NK-92 treated with Interleukin-12 subunit alpha and Interleukin-12 subunit beta, amount 100 ng/mL, for 24 hours (cell line): ENCODE measurements around the gene PTPN6.

Experiments used
- DNase-seq: peaks from one replicate; lab custom pipeline; 2025; lab: John Stamatoyannopoulos, UW

PTPN6 gene

GRCh38 chr12:6970096-6970527 lies 19.0 kb downstream of the PTPN6 start:
- no peak for DNase-seq

DNA sequence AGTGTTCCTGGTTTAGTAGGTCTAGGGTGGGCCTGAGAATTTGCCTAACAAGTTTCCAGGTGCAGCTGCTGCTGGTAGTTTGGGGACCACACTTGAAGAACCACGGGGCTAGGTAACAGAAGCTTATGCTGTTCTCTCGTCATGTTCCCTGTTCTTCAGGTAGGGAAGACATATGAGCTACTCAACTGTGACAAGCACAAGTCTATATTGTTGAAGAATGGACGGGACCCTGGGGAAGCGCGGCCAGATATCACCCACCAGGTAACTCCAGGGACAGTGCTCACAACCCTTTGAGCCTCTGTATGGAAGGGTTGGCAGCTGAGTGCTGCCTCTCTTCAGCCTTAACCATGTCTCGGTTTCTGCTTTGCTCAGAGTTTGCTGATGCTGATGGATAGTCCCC lies 23.0 kb downstream of the PTPN6 start:
- DNase-seq, result no peak

DNA sequence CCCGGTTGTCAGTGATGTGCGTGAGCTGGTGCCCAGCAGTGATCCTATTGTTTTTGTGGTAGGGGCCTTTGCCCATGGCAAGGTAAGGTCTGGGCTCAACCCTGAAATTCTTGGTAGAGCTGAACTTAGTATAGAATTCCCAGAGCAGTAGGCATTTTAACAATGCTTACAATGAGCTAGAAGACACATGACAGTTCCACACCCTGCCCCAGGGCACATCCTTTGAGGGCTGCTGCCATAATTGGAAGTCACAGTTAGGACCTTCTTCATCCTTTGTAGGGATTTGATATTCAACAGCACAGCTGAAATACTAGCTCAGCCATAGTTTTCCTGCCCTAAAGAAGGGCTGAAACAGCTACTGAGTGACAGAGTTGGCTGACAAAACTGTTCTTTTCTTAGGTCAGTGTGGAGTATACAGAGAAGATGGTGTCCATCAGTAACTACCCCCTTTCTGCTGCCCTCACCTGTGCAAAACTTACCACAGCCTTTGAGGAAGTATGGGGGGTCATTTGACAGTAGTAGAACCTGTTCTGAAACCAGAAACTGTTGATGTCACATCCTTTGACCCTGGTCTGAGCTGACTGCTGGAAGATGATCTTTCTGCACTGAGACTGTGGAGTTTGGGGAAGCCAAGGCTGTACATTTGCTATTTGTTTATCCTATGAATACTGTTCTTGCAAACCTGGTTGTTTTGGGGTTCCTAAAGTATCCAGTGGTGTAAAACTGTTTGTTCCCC lies 24.3 kb downstream of the PTPN6 start:
- DNase-seq, result no peak

DNA sequence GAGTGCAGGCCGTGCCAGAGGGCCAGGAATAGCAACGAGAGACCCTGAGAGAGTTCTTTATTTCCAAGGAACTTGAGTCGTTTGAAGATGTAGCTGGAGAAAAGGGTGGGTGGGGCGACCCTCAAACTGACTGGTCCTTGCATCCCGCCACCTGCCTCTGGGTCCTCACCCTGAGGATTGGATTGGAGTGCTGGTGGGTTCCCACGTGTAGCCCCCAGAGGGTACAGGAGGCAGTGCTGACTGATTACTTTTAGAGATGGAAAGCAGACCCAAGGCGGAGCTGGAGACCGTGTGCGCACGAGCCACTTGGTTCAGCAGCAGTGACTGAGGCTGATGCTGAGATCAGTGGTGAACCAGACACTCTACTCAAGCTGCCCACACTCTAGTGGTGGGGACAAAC lies 26.5 kb downstream of the PTPN6 start:
- DNase-seq, result no peak

GRCh38 chr12:6978188-6978587 lies 27.0 kb downstream of the PTPN6 start:
- DNase-seq, result no peak

- DNase-seq, result no peak
Observed at GRCh38 chr12:6978611-6979011, 27.5 kb downstream of the PTPN6 start.

DNA sequence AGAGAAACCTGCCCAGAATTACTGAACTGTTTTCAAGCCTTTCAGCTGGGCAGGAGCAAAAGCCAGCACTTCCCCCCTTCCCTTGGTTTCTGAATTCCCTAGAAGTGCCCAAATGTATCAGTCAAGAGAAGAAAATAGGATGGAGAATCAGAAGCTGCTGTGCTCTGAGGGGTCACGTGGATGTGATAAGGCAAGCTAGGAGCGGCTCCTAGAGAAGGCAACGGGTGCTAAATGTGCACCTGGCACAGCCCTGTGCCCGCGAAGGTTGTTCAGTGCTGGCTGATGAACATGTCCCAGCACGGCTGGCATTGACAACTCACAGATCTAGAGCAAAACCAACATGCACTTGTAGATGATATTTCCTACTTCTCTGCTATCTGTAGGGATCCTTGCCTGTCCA lies 27.9 kb downstream of the PTPN6 start:
- DNase-seq, result no peak

- DNase-seq, result no peak
Observed at GRCh38 chr12:6979453-6979852, 28.3 kb downstream of the PTPN6 start.

DNA sequence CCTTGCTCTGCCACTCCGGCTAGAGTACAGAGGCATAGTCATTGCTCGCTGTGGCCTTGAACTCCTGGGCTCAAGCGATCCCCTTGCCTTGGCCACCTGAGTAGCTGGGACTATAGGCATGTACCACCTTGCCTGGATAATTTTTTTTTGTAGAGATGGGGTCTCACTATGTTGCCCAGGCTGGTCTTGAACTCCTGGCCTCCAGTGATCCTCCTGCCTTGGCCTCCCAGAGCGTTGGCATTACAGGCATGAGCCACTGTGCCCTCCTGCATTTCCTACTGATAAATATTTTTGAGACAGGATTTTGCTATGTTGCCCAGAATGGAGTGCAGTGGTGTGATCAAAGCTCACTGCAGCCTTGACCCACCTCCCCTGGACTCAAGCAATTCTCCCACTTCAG lies 28.9 kb downstream of the PTPN6 start:
- DNase-seq, result no peak

- DNase-seq, result no peak
Observed at GRCh38 chr12:6980740-6981139, 29.6 kb downstream of the PTPN6 start.

DNA sequence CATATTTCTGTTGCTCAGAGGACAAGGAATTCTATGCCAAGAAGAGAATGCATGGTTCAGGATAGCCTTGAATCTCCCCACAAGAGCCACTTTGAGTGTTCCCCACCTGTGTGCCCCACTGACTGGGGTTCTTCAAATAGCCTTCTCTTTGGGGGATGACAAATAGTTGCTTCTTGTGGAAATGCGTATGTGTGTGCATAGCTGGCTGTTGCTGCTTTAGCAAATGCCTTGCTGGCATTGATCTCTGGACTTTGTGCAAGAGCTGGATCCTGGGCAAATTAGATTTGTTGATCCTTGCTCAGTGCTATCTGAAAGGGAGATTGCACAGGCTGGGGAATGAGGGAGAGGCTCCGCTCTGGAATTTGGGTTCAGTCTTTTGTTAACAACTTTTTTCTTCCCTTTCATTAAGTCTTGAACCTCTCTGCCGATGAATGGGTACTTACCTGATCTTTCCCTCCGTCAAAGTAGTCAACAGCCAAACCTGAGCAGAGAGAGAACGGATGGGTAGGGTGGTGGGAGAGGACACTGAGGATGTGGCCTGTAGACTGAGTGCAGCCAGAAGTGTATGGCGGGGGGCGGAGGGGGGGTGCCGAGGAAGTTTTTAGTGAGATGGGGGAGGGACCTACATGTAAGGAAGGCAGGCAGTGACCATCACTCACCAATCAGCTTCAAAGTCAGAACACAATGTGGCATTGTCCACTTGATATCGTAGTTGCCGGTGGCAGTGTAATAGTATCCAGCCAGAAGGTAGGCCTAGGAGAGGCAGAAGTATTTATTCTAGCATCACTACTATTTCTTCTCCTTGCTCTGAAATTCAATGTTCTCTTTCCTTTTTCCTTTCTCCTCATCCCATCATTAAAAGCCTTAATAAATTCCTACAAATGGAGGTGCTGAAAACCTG lies 30.2 kb downstream of the PTPN6 start:
- DNase-seq, result no peak

DNA sequence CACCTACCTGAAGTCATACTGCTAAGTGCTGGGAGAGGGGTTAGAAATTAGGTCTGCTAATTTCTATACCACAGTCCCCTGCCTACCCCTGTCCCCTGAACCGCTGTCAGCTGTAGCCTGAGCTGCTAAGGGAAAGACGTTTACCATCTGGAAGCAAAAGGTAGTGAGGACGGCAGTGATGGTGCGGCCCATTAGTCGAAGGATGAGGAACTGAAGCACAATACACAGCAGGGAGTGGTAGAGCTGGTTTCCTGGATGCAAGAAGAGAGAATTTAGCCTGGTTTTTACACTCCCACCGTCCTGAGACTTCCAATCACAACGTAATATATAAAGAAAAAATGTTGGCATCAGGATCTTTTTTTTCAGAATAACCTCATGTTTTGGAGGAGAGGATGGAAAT lies 31.4 kb downstream of the PTPN6 start:
- DNase-seq, result no peak

DNA sequence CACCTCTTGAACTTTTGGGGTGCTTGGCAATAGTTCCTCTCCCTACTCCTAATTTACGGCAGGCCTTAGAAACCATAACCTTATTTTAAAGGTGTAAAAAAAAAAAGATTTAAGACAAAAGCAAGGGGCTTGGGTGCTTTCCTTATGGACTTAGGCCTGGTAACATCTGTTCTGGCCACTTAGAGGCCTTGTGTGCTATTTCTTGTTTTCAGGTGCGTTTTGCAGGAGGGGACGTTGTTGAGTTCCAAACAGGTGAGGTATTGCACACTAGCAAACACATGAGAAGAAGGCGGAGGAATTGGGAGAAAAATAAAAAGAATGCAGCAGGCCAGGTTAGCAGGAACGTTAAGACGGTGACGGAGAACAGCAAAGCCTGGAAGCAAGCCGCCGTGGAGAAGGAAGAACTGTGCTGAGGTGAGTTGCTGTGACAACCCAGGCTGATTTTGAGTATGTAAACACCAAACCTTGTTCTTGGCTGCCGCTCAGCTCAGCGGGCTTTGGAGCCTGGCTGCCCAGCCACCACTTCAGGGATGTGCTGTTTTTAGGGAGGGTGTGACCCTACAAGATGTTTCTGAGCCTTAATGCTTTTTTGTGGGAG lies 36.9 kb downstream of the PTPN6 start:
- DNase-seq, result no peak

GRCh38 chr12:6996040-6996441 lies 44.9 kb downstream of the PTPN6 start:
- DNase-seq, result no peak

GRCh38 chr12:6998715-6999451 lies 47.7 kb downstream of the PTPN6 start:
- no peak for DNase-seq

DNA sequence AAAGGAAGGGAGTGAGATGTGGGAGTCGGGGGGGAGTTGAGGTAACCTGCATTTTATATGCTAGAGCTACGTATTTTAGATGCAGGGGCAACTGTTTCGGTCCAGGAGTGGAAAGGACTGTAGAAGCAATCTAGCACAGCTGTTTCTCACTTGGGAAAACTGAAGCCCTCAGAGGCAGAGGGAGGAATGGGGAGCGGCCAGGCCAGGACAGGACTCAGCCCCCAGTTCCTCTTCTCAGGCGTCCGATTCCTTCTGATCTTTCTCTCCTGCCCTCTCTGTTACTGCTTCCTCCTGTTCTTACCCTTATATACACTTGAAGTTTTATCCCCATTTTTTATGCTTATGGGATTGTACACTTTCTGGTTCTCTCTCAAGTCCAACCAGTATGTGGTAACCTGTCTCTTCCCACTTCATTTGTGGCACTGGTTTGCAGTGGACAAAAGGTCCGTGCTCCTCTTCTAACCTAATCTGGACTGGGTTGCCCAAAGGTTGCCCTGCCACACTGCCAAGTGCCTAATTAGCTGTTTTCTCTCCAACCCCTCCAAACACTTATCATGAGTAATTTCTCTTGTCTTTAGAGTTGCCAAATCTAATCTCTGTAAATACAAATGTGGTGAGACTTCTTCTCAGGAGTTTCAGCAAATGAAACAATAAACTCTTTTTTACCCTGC lies 50.9 kb downstream of the PTPN6 start:
- DNase-seq, result no peak

DNA sequence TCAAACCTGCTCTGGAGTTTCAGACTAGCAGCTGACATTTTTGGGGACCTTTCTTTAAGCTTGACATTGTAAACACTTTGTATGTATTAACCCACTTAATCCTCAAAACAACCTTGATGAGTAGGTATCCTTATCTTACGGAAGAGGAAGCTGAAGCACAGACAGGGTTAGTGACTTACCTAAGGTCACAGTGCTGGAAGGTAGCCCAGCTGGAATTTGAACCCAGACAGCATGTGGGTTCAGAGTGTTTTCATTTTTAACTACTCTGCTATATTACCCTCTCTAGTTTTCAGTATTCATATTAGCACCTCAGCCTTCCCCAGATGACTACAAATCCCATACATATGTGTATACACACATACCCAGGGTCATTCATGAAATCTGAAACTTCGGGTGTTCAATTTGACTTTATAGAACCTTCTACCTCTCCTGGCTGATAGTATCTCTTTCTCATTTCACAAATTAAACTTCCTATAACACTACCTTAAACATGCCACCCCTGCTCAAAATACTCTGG lies 53.2 kb downstream of the PTPN6 start:
- no peak for DNase-seq

GRCh38 chr12:7004840-7005239 lies 53.7 kb downstream of the PTPN6 start:
- DNase-seq, result no peak

- no peak for DNase-seq
Observed at GRCh38 chr12:7005311-7005710, 54.2 kb downstream of the PTPN6 start.

DNA sequence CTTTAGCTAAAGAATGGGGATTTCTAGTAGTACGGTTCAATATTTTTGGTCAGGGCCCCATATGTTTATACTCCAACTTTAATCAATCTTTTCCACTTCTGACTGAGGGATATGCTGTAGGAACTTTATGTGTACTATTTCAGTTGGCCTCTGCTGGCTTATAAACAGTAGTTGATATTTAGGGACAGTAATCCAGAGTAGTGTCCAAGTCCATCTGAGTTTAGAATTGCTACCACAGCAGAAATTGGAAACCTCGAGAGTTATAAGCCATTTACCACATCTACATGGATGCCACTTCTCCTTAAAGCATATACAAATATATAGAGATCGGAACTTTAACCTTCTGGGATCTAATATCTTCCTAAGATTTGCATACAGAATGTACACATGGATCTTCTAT lies 55.5 kb downstream of the PTPN6 start:
- no peak for DNase-seq

DNA sequence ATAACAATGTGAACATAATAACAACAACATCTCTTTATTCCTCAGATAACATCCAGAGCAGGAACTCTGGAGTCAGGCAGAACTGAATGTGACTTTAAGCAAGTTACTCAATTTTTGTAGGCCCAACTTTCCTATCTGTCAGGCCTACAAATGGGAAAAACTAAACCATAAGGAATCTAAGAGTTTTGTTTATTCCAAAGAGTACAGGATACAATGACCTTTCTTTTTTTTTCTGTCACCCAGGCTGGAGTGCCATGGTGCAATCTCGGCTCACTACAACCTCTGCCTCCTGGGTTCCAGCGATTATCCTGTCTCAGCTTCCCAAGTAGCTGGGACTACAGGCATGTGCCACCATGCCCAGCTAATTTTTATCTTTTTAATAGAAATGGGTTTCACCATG lies 57.7 kb downstream of the PTPN6 start:
- no peak for DNase-seq
